SKM-1 (cell line): Measurements from ENCODE around the gene PPP5C.
"Not testable (repeated sequence)": the region's sequence is repeated elsewhere in the genome, so short reads cannot be mapped to it uniquely, and the experiment has no call there.

Source experiments
- DNase-seq: peaks from one replicate; lab custom pipeline; 2025; ENCODE audit not compliant: unreplicated experiment; lab: John Stamatoyannopoulos, UW

The PPP5C gene

GRCh38 chr19:46346821-46347571, at the start of gene PPP5C:
Gene PPP5C (plus strand): TSS chr19:46347087. CDS start chr19:46347097, 10 bp downstream.
- peak; percentile 59 for DNase-seq

- DNase-seq = no peak
These were observed 49.0 kb upstream of the PPP5C start for GRCh38 chr19:46297700-46298478.

- no peak for DNase-seq
These were observed 48.3 kb upstream of the PPP5C start for GRCh38 chr19:46298479-46299003.

- no peak for DNase-seq
These were observed 47.8 kb upstream of the PPP5C start for GRCh38 chr19:46299004-46299509.

- no peak for DNase-seq
These were observed 47.2 kb upstream of the PPP5C start for GRCh38 chr19:46299695-46300094.

GRCh38 chr19:46303322-46303690, 43.6 kb upstream of the PPP5C start:
- DNase-seq = no peak

GRCh38 chr19:46303691-46304397, 43.0 kb upstream of the PPP5C start:
- no peak for DNase-seq

- no peak for DNase-seq
These were observed 40.4 kb upstream of the PPP5C start for GRCh38 chr19:46306501-46306900.

- DNase-seq = no peak
These were observed 38.4 kb upstream of the PPP5C start for GRCh38 chr19:46308510-46308909.

GRCh38 chr19:46309056-46309455, 37.8 kb upstream of the PPP5C start:
- no peak for DNase-seq

GRCh38 chr19:46311444-46311843, 35.4 kb upstream of the PPP5C start:
- no peak for DNase-seq

GRCh38 chr19:46313540-46314469, 33.1 kb upstream of the PPP5C start:
- not testable (repeated sequence) for DNase-seq

- DNase-seq = no peak
These were observed 29.5 kb upstream of the PPP5C start for GRCh38 chr19:46317339-46317738.

GRCh38 chr19:46319613-46320012, 27.3 kb upstream of the PPP5C start:
- DNase-seq = no peak

- DNase-seq = no peak
These were observed 26.3 kb upstream of the PPP5C start for GRCh38 chr19:46320559-46320958.

- DNase-seq = no peak
These were observed 25.2 kb upstream of the PPP5C start for GRCh38 chr19:46321653-46322052.

- not testable (repeated sequence) for DNase-seq
These were observed 23.7 kb upstream of the PPP5C start for GRCh38 chr19:46323227-46323626.

- DNase-seq = no peak
These were observed 22.6 kb upstream of the PPP5C start for GRCh38 chr19:46324277-46324676.

- DNase-seq = no peak
These were observed 20.3 kb upstream of the PPP5C start for GRCh38 chr19:46326608-46327007.

GRCh38 chr19:46328079-46328478, 18.8 kb upstream of the PPP5C start:
- no peak for DNase-seq
